Measurements from ENCODE around the gene ATP5ME. TPM values are rescaled to one million over a fixed set of nuclear protein-coding genes. Genes with fewer than 3 reads are reported as not detected.

The ATP5ME gene
- total RNA-seq, 1 donor from 2014 or later, result 230 TPM

DNA sequence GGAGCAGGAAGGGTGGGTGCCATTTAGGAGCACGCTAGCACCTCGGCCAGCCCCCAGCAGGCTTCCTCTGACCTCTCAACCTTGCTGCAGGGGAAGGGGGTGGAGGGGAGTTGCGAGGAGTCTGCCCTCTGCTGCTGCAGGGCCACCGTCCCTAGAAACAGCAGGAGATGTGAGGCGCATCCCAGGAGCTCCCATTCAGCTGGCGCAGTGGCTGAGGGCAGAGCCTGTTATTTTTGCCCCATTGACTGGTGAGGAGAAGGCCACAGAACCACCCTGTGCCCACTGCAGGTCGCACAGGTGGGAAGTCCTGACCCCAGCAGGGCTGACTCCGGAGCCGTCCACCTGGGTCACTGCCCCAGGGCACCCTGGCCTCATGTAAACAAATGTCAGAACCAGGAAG is 40.7 kb downstream of the ATP5ME start:
- Mint-ChIP-seq H3K36me3 (ENCODE audit: unreplicated experiment) (peaks cover 11% of the 10 kb centered on the region), H3K27ac (ENCODE audit: unreplicated experiment) (no peak overlapping the region), H3K27me3 (ENCODE audit: unreplicated experiment) (peaks cover 18% of the 10 kb centered on the region), H3K4me3 (ENCODE audit: unreplicated experiment) (no peak overlapping the region), H3K4me1 (ENCODE audit: low read depth, unreplicated experiment) (peaks cover 34% of the 10 kb centered on the region), H3K9me3 (ENCODE audit: unreplicated experiment) (peaks cover 36% of the 10 kb centered on the region)
- no peak for TF ChIP-seq CTCF (IDR thresholded peaks at IDR 0.05; ENCODE audit: partially characterized antibody, unreplicated experiment)
- no peak for DNase-seq

GRCh38 chr4:632926-633325 is 41.1 kb downstream of the ATP5ME start:
- DNase-seq, result no peak
- Mint-ChIP-seq H3K36me3 (ENCODE audit: unreplicated experiment) (peaks cover 11% of the 10 kb centered on the region), H3K27me3 (ENCODE audit: unreplicated experiment) (peaks cover 18% of the 10 kb centered on the region), H3K9me3 (ENCODE audit: unreplicated experiment) (peaks cover 36% of the 10 kb centered on the region), H3K4me3 (ENCODE audit: unreplicated experiment) (no peak overlapping the region), H3K27ac (ENCODE audit: unreplicated experiment) (no peak overlapping the region), H3K4me1 (ENCODE audit: low read depth, unreplicated experiment) (peaks cover 32% of the 10 kb centered on the region)
- no peak for TF ChIP-seq CTCF (IDR thresholded peaks at IDR 0.05; ENCODE audit: partially characterized antibody, unreplicated experiment)

- DNase-seq, result no peak
- H3K27ac Mint-ChIP-seq (ENCODE audit: unreplicated experiment), result no peak overlapping the region
Measured at GRCh38 chr4:632196-632790, 41.8 kb downstream of the ATP5ME start.

GRCh38 chr4:630656-631055 is 43.4 kb downstream of the ATP5ME start:
- TF ChIP-seq CTCF (IDR thresholded peaks at IDR 0.05; ENCODE audit: partially characterized antibody, unreplicated experiment), result no peak
- Mint-ChIP-seq H3K4me1 (ENCODE audit: low read depth, unreplicated experiment) (peaks cover 19% of the 10 kb centered on the region), H3K4me3 (ENCODE audit: unreplicated experiment) (peak overlapping the region; percentile 26), H3K36me3 (ENCODE audit: unreplicated experiment) (peaks cover 11% of the 10 kb centered on the region), H3K27ac (ENCODE audit: unreplicated experiment) (peak overlapping the region; percentile 79), H3K27me3 (ENCODE audit: unreplicated experiment) (peaks cover 18% of the 10 kb centered on the region), H3K9me3 (ENCODE audit: unreplicated experiment) (peaks cover 32% of the 10 kb centered on the region)
- no peak for DNase-seq

More at GRCh38 chr4:632196-632790, 41.8 kb downstream of the ATP5ME start:
- peaks cover 17% of the 10 kb centered on the region for H3K27me3 Mint-ChIP-seq (ENCODE audit: unreplicated experiment)
- peaks cover 11% of the 10 kb centered on the region for H3K36me3 Mint-ChIP-seq (ENCODE audit: unreplicated experiment)
- peaks cover 27% of the 10 kb centered on the region for H3K4me1 Mint-ChIP-seq (ENCODE audit: low read depth, unreplicated experiment)
- peaks cover 36% of the 10 kb centered on the region for H3K9me3 Mint-ChIP-seq (ENCODE audit: unreplicated experiment)
- TF ChIP-seq CTCF (IDR thresholded peaks at IDR 0.05; ENCODE audit: partially characterized antibody, unreplicated experiment), result no peak
- no peak overlapping the region for H3K4me3 Mint-ChIP-seq (ENCODE audit: unreplicated experiment)

DNA sequence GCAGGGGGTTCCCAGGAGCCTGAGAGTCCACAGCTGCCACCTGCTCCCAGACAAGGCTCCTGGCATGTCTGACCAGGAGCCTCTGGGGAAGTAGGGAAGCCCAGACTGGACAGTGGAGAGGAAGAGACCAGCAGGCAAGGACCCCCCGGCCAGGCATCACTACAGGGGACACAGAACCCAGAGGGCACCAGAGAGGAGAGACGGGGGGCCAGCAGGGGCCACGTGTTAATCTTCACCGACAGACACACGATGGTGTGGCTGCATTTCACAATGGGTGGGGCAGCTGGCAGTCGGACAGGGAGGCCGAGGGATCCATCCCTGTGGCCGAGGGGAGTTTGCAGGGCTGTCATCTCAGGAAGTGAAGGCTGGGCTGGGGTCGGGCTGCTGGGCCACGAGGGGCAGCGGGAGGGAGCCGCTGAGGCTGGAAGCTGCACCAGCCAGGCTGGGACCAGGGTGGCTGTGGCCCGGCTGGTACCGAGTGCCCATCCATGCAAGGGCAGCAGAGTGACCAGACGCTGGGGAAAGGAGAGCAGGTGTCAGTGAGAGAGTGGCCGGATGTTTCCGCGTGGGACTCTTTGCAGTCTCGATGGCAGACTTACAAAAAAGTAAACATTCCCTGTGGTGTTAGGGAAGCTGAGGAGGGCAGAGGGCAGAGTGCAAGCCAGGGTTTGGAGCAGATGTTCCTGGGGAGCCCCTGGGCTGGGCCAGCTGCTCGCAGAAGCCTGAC is 44.0 kb downstream of the ATP5ME start:
- peaks cover 11% of the 10 kb centered on the region for H3K36me3 Mint-ChIP-seq (ENCODE audit: unreplicated experiment)
- TF ChIP-seq CTCF (IDR thresholded peaks at IDR 0.05; ENCODE audit: partially characterized antibody, unreplicated experiment), result no peak
- no peak for DNase-seq
- H3K27me3 Mint-ChIP-seq (ENCODE audit: unreplicated experiment), result peaks cover 15% of the 10 kb centered on the region
- peak overlapping the region; percentile 67 for H3K4me3 Mint-ChIP-seq (ENCODE audit: unreplicated experiment)
- peak overlapping the region; percentile 76 for H3K27ac Mint-ChIP-seq (ENCODE audit: unreplicated experiment)
- peaks cover 29% of the 10 kb centered on the region for H3K9me3 Mint-ChIP-seq (ENCODE audit: unreplicated experiment)
- H3K4me1 Mint-ChIP-seq (ENCODE audit: low read depth, unreplicated experiment), result peaks cover 18% of the 10 kb centered on the region

All from glutamatergic neuron (in vitro differentiated cells).